Left ventricle myocardium inferior (tissue), 1 donor: ENCODE data around the gene OASL. TPM values are rescaled to one million over a fixed set of nuclear protein-coding genes. Genes with fewer than 3 reads are reported as not detected.

ENCODE experiments used
- DNase-seq: peaks from one replicate; pipeline ENCODE4 v3.0.0-alpha.2; 2020
- H3K27ac ChIP-seq: fragments of 200-600 bp; replicated peaks from 2 replicates; pipeline ENCODE4 v1.8.0; 2021
- H3K27me3 ChIP-seq: fragments of 200-600 bp; 2 replicates; pipeline ENCODE4 v1.8.0; 2021; ENCODE audit warnings: low read depth
- H3K36me3 ChIP-seq: fragments of 200-600 bp; 2 replicates; pipeline ENCODE4 v1.8.0; 2021
- H3K4me1 ChIP-seq: fragments of 200-600 bp; 2 replicates; pipeline ENCODE4 v1.8.0; 2021
- H3K4me3 ChIP-seq: fragments of 200-600 bp; 2 replicates; pipeline ENCODE4 v1.8.0; 2021; ENCODE audit warnings: mild to moderate bottlenecking, moderate library complexity
- H3K9me3 ChIP-seq: fragments of 200-600 bp; replicated peaks from 2 replicates; pipeline ENCODE4 v1.8.0; 2021
- intact Hi-C: fragments of 100-400 bp; cut with micrococcal nuclease; formaldehyde crosslinking; loops from one replicate; pipeline ENCODE4 v1.11.0; 2022
- total RNA-seq: library from RNA; stranded (reverse); fragmentation: NEBNext Ultra II Directional; extraction: Animal tissue kit (Norgen Biotek cat#: 25700); gene quantifications from one replicate; pipeline ENCODE4 v1.2.1, GENCODE V29; 2021
- TF ChIP-seq, protein P1 (sequence below): fragments of 200-600 bp; IDR thresholded peaks from 2 replicates; pipeline ENCODE4 v1.8.0; 2021; ENCODE audit warnings: antibody characterized with exemption, mild to moderate bottlenecking, borderline replicate concordance
- donor health status: DM: no; HTN: yes; CAD: no; lungs with severe emphysema.

OASL gene
- total RNA-seq, 1 donor from 2014 or later, result 0.25 TPM

- peaks cover 20% of the 10 kb centered on the region for H3K27me3 ChIP-seq
- H3K36me3 ChIP-seq, result no peaks in the 10 kb centered on the region
- DNase-seq, result no peak
- intact Hi-C loops, result no loop called here
- H3K4me1 ChIP-seq, result no peaks in the 10 kb centered on the region
- H3K27ac ChIP-seq, result no peak overlapping the region
- no peak overlapping the region for H3K4me3 ChIP-seq
- no peaks in the 10 kb centered on the region for H3K9me3 ChIP-seq
- TF ChIP-seq, protein P1, sequence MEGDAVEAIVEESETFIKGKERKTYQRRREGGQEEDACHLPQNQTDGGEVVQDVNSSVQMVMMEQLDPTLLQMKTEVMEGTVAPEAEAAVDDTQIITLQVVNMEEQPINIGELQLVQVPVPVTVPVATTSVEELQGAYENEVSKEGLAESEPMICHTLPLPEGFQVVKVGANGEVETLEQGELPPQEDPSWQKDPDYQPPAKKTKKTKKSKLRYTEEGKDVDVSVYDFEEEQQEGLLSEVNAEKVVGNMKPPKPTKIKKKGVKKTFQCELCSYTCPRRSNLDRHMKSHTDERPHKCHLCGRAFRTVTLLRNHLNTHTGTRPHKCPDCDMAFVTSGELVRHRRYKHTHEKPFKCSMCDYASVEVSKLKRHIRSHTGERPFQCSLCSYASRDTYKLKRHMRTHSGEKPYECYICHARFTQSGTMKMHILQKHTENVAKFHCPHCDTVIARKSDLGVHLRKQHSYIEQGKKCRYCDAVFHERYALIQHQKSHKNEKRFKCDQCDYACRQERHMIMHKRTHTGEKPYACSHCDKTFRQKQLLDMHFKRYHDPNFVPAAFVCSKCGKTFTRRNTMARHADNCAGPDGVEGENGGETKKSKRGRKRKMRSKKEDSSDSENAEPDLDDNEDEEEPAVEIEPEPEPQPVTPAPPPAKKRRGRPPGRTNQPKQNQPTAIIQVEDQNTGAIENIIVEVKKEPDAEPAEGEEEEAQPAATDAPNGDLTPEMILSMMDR, result no peak
Observed at GRCh38 chr12:120982659-120983058, 56.4 kb downstream of the OASL start.

DNA sequence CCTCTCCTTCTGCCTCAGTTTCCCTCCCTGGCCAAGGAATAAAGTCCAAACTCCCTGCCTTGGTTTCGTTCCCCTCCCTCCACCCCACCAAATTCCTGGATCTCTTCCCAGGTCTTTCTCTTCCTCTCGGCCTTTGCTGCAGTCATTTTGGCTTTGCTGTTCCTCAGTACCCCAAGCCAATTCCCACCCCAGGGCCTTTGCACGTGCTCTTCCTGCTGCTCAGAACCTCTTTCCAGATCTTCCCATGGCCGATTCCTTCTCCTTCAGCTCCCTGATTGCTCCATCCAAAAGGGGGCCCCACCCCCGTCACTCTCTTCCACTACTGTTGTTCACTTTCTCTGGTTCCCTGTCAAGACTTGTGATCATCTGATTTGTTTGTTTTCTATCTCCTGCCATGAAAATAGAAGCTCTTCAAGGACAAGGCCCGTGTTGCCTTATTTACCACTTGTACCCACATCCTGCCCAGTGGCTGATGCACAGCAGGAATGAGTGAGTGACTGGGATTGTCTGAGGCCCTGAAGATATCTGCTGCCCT is 57.6 kb downstream of the OASL start:
- intact Hi-C loops, result no loop called here
- H3K36me3 ChIP-seq, result no peaks in the 10 kb centered on the region
- DNase-seq, result no peak
- no peaks in the 10 kb centered on the region for H3K4me1 ChIP-seq
- no peaks in the 10 kb centered on the region for H3K9me3 ChIP-seq
- H3K4me3 ChIP-seq, result no peak overlapping the region
- no peak overlapping the region for H3K27ac ChIP-seq
- TF ChIP-seq, protein P1, result no peak
- H3K27me3 ChIP-seq, result peaks cover 20% of the 10 kb centered on the region

- Histone ChIP-seq H3K9me3 (no peaks in the 10 kb centered on the region), H3K4me1 (no peaks in the 10 kb centered on the region), H3K4me3 (no peak overlapping the region), H3K27ac (no peak overlapping the region), H3K27me3 (peaks cover 20% of the 10 kb centered on the region), H3K36me3 (no peaks in the 10 kb centered on the region)
- no peak for DNase-seq
- TF ChIP-seq, protein P1, result no peak
- intact Hi-C loops, result no loop called here
Observed at GRCh38 chr12:120980800-120981368, 58.2 kb downstream of the OASL start.

GRCh38 chr12:120979862-120980696 is 59.0 kb downstream of the OASL start:
- Histone ChIP-seq H3K27me3 (peaks cover 20% of the 10 kb centered on the region), H3K4me3 (no peak overlapping the region), H3K36me3 (no peaks in the 10 kb centered on the region), H3K4me1 (no peaks in the 10 kb centered on the region), H3K27ac (no peak overlapping the region), H3K9me3 (no peaks in the 10 kb centered on the region)
- TF ChIP-seq, protein P1, result no peak
- intact Hi-C loops, result loop anchor here (10.0 kb wide), 1 partner anchor 335 kb away; the partner anchor contains the start of gene CABP1
- no peak for DNase-seq

DNA sequence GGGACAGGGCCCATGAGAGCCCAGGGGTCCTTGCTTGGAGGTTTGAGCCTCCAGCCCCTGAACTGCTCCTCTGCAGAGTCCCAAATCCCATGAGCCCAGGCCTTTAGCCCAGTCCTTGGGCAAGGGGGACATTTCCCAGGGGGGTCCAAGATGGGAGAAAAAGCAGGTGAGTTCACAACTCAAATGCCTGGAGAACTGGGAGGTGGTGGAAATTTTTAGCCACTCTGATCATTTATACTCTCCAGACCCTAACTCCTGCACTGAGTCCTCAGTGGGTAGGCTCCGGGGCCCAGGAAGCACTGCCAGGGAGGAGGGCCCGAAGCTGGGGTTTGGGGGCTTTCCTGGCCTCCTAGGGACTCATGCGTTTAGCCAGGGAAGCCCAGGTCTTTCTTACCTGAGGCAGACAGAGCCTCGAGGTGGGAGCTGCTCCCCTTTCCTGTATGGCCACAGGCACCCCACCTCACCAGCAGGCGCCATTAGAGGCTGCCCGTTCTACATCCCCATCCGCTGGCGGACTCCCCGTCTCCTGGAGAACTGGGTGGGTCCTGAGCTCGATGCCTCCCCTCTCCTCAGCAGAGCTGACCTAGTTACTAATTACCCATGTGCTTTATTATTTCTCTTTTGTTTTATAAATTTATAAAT is 59.7 kb downstream of the OASL start:
- TF ChIP-seq, protein P1, result no peak
- no peak overlapping the region for H3K27ac ChIP-seq
- no peaks in the 10 kb centered on the region for H3K4me1 ChIP-seq
- H3K9me3 ChIP-seq, result no peaks in the 10 kb centered on the region
- no peak for DNase-seq
- H3K36me3 ChIP-seq, result no peaks in the 10 kb centered on the region
- no peak overlapping the region for H3K4me3 ChIP-seq
- intact Hi-C loops, result loop anchor here (10.0 kb wide), 1 partner anchor 335 kb away; the partner anchor contains the start of gene CABP1
- H3K27me3 ChIP-seq, result peaks cover 20% of the 10 kb centered on the region
